ENCODE data around the gene BSND.

- TF ChIP-seq, protein P1, sequence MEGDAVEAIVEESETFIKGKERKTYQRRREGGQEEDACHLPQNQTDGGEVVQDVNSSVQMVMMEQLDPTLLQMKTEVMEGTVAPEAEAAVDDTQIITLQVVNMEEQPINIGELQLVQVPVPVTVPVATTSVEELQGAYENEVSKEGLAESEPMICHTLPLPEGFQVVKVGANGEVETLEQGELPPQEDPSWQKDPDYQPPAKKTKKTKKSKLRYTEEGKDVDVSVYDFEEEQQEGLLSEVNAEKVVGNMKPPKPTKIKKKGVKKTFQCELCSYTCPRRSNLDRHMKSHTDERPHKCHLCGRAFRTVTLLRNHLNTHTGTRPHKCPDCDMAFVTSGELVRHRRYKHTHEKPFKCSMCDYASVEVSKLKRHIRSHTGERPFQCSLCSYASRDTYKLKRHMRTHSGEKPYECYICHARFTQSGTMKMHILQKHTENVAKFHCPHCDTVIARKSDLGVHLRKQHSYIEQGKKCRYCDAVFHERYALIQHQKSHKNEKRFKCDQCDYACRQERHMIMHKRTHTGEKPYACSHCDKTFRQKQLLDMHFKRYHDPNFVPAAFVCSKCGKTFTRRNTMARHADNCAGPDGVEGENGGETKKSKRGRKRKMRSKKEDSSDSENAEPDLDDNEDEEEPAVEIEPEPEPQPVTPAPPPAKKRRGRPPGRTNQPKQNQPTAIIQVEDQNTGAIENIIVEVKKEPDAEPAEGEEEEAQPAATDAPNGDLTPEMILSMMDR (IDR thresholded peaks at IDR 0.05; ENCODE audit: low read depth, low read length): no peak
- no peak for TF ChIP-seq EZH2phosphoT487 (IDR thresholded peaks at IDR 0.05; ENCODE audit: low read depth)
These were observed 22.0 kb upstream of the BSND start for GRCh38 chr1:54976747-54977146.
